CD8-positive, alpha-beta memory T cell (primary cell): ENCODE measurements around the gene TDRD12. TPM values are rescaled to one million over a fixed set of nuclear protein-coding genes. Genes with fewer than 3 reads are reported as not detected.
"Not testable (repeated sequence)": the region's sequence is repeated elsewhere in the genome, so short reads cannot be mapped to it uniquely, and the experiment has no call there.

Source experiments
- CTCF ChIA-PET: fragments of 350-600 bp; sonication (Branson Sonifier 250); formaldehyde crosslinking; loops from one replicate; lab custom pipeline; 2021; ENCODE audit warnings: antibody characterized with exemption; lab: Charles Lee
- POLR2A ChIA-PET: fragments of 350-600 bp; sonication (Branson Sonifier 250); formaldehyde crosslinking; loops from one replicate; lab custom pipeline; 2021; ENCODE audit warnings: antibody characterized with exemption; lab: Charles Lee
- DNase-seq, 5 donors: peaks; one replicate each; pipeline versions ENCODE4 v3.0.0 to v3.0.0-alpha.2; 2020 to 2022; ENCODE audit warnings: mixed read lengths in 1 of 5
- H3K27ac ChIP-seq: one replicate; pipeline ENCODE4 v1.7.0; 2013; ENCODE audit warnings: low read depth, mild to moderate bottlenecking, low read length, moderate library complexity
- H3K27me3 ChIP-seq: 2 replicates; pipeline ENCODE4 v1.7.0; 2013; ENCODE audit warnings: low read length, mild to moderate bottlenecking; ENCODE audit not compliant: insufficient read depth, poor library complexity, severe bottlenecking
- H3K36me3 ChIP-seq: 2 replicates; pipeline ENCODE4 v1.7.0; 2013; ENCODE audit warnings: mild to moderate bottlenecking, low read length, moderate library complexity; ENCODE audit not compliant: insufficient read depth
- H3K4me1 ChIP-seq: 2 replicates; pipeline ENCODE4 v1.7.0; 2013; ENCODE audit warnings: mild to moderate bottlenecking, low read length, moderate library complexity; ENCODE audit not compliant: insufficient read depth
- H3K4me3 ChIP-seq: 2 replicates; pipeline ENCODE4 v1.7.0; 2013; ENCODE audit warnings: mild to moderate bottlenecking, low read length
- H3K9me3 ChIP-seq: 2 replicates; pipeline ENCODE4 v1.7.0; 2013; ENCODE audit warnings: mild to moderate bottlenecking, low read length
- H3K27ac Mint-ChIP-seq, 8 donors: one replicate each; pipeline ENCODE4 v1.8.0; 2020 to 2021; ENCODE audit warnings: mixed read lengths in 8 of 8, mild to moderate bottlenecking in 6 of 8, inconsistent platforms in 3 of 8, moderate library complexity in 3 of 8
- H3K27me3 Mint-ChIP-seq, 2 donors: one replicate each; pipeline ENCODE4 v1.8.0; 2020 to 2021; ENCODE audit warnings: mixed read lengths in 2 of 2, mild to moderate bottlenecking in 1 of 2, moderate library complexity in 1 of 2
- H3K36me3 Mint-ChIP-seq, 3 donors: one replicate each; pipeline ENCODE4 v1.8.0; 2020 to 2021; ENCODE audit warnings: mixed read lengths in 3 of 3, inconsistent platforms in 1 of 3, mild to moderate bottlenecking in 1 of 3
- H3K4me1 Mint-ChIP-seq, 3 donors: one replicate each; pipeline ENCODE4 v1.8.0; 2020 to 2021; ENCODE audit warnings: mixed read lengths in 3 of 3, inconsistent platforms in 1 of 3, mild to moderate bottlenecking in 1 of 3
- H3K4me3 Mint-ChIP-seq, 7 donors: one replicate each; pipeline ENCODE4 v1.8.0; 2020 to 2021; ENCODE audit warnings: mixed read lengths in 7 of 7, mild to moderate bottlenecking in 6 of 7, moderate library complexity in 4 of 7, inconsistent platforms in 2 of 7
- H3K9me3 Mint-ChIP-seq, 5 donors: one replicate each; pipeline ENCODE4 v1.8.0; 2020 to 2022; ENCODE audit warnings: mixed read lengths in 5 of 5, mild to moderate bottlenecking in 3 of 5, moderate library complexity in 2 of 5, inconsistent platforms in 1 of 5
- polyA plus RNA-seq: library from polyadenylated mRNA; unstranded; fragments of 300-500 nt; fragmentation: Illumina TruSeq; gene quantifications from one replicate; pipeline ENCODE4 v1.2.3, GENCODE V29; 2021
- total RNA-seq, 2 experiments: library from RNA; stranded (reverse); gene quantifications; one replicate each; pipeline ENCODE4 v1.2.3, GENCODE V29; 2021

The TDRD12 gene
- total and polyA plus RNA-seq, 3 experiments from 2014 or later, result 0.15 to 0.21 (median 0.20) TPM

DNA sequence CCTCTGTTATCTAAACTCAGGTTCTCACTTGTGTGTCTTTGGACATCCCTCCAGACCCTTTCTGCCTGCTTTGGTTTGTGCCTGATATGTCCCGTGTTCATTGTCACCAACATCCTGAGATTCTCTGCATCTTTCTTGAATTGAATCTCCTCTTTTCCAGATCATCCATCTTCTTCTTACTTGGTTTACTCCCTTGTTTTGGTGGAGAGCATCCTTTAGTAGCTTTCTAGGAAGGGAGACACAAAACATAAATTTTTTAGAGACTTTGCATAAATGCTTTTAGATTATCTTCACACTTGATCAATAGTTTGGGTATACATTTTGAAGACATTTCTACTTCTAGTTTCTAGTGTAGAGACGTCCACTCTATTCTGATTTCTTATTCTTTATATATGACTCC is 61.7 kb downstream of the TDRD12 start:
- peaks cover 7 to 23% (median 11%) of the 10 kb centered on the region in 5 donors for H3K9me3 Mint-ChIP-seq
- ChIA-PET CTCF (no interaction called here), POLR2A (no interaction called here)
- no peaks in the 10 kb centered on the region for H3K36me3 ChIP-seq
- H3K4me3 ChIP-seq, result no peak overlapping the region
- H3K36me3 Mint-ChIP-seq, result peaks cover 0 to 15% (median 1%) of the 10 kb centered on the region in 3 donors
- no peak overlapping the region for H3K27ac ChIP-seq
- peaks cover 5 to 7% of the 10 kb centered on the region in 2 donors for H3K27me3 Mint-ChIP-seq
- no peaks in the 10 kb centered on the region for H3K27me3 ChIP-seq
- H3K4me1 ChIP-seq, result no peaks in the 10 kb centered on the region
- H3K9me3 ChIP-seq, result no peaks in the 10 kb centered on the region
- DNase-seq, result no peak
- no peak overlapping the region for H3K27ac Mint-ChIP-seq
- H3K4me3 Mint-ChIP-seq, result no peak overlapping the region
- H3K4me1 Mint-ChIP-seq, result no peaks in the 10 kb centered on the region

DNA sequence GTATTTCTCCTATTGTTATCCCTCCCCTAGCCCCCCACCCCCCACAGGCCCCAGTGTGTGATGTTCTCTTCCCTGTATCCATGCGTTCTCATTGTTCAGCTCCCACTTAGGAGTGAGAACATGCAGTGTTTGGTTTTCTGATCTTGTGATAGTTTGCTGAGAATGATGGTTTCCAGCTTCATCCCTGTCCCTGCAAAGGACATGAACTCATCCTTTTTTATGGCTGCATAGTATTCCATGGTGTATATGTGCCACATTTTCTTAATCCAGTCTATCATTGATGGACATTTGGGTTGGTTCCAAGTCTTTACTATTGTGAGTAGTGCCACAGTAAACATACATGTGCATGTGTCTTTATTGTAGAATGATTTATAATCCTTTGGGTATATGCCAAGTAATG is 62.5 kb downstream of the TDRD12 start:
- H3K27ac ChIP-seq, H3K4me3 ChIP-seq, H3K36me3 ChIP-seq, H3K27me3 ChIP-seq, POLR2A ChIA-PET, H3K4me1 ChIP-seq, H3K4me1 Mint-ChIP-seq, CTCF ChIA-PET, H3K4me3 Mint-ChIP-seq, H3K27ac Mint-ChIP-seq, H3K9me3 ChIP-seq, DNase-seq, H3K27me3 Mint-ChIP-seq: not testable (repeated sequence)
- Mint-ChIP-seq H3K36me3 (peaks cover 0 to 23% (median 1%) of the 10 kb centered on the region in 3 donors), H3K9me3 (peaks cover 7 to 23% (median 11%) of the 10 kb centered on the region in 5 donors)

DNA sequence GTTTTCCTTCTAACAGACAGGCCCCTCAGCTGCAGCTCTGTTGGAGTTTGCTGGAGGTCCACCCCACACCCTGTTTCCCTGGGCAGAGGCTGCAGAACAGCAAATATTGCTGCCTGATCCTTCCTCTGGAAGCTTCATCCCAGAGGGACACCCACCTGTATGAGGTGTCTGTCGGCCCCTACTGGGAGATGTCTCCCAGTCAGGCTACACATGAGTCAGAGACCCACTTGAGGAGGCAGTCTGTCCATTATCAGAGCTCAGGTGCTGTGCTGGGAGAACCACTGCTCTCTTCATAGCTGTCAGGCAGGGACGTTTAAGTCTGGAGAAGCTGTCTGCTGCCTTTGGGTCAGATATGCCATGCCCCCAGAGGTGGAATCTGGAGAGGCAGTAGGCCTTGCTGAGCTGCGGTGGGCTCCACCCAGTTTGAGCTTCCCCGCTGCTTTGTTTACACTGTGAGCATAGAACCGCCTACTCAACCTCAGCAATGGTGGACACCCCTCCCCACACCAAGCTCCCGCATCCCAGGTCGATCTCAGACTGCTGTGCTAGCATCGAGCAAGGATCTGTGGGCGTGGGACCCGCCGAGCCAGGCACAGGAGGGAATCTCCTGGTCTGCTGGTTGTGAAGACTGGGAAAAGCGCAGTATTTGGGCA is 67.7 kb downstream of the TDRD12 start:
- H3K36me3 Mint-ChIP-seq, result peaks cover 0 to 17% (median 1%) of the 10 kb centered on the region in 3 donors
- H3K27ac ChIP-seq, H3K27me3 ChIP-seq, DNase-seq, H3K4me1 ChIP-seq, H3K9me3 ChIP-seq, H3K4me3 Mint-ChIP-seq, H3K27ac Mint-ChIP-seq, POLR2A ChIA-PET, H3K4me3 ChIP-seq, H3K36me3 ChIP-seq, H3K27me3 Mint-ChIP-seq: not testable (repeated sequence)
- CTCF ChIA-PET, result interaction anchor here (1.0 kb wide), 1 partner anchor 163 kb away, joined by 3 read pairs; no protein-coding TSS in a partner anchor
- peaks cover 0 to 11% (median 3%) of the 10 kb centered on the region in 5 donors for H3K9me3 Mint-ChIP-seq
- H3K4me1 Mint-ChIP-seq, result peaks cover 7 to 16% (median 12%) of the 10 kb centered on the region in 3 donors

DNA sequence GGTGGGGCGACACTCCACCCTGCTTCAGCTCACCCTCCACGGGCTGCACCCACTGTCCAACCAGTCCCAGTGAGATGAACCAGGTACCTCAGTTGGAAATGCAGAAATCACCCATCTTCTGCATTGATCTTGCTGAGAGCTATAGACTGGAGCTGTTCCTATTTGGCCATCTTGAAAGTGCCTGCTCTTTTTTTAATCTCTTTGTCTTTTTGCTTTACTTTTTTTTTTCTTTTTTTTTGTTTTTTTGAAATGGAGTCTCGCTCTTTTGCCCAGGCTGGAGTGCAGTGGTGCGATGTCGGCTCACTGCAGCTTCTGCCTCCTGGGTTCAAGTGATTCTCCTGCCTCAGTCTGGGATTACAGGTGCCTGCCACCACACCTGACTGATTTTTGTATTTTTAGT is 68.3 kb downstream of the TDRD12 start:
- H3K36me3 ChIP-seq, H3K27me3 Mint-ChIP-seq, H3K27me3 ChIP-seq, POLR2A ChIA-PET, H3K4me3 ChIP-seq, H3K27ac Mint-ChIP-seq, H3K4me1 ChIP-seq, H3K27ac ChIP-seq, H3K9me3 ChIP-seq, H3K4me3 Mint-ChIP-seq, DNase-seq, CTCF ChIA-PET, H3K9me3 Mint-ChIP-seq: not testable (repeated sequence)
- Mint-ChIP-seq H3K36me3 (peaks cover 0 to 17% (median 0%) of the 10 kb centered on the region in 3 donors), H3K4me1 (peaks cover 10 to 22% (median 15%) of the 10 kb centered on the region in 3 donors)

DNA sequence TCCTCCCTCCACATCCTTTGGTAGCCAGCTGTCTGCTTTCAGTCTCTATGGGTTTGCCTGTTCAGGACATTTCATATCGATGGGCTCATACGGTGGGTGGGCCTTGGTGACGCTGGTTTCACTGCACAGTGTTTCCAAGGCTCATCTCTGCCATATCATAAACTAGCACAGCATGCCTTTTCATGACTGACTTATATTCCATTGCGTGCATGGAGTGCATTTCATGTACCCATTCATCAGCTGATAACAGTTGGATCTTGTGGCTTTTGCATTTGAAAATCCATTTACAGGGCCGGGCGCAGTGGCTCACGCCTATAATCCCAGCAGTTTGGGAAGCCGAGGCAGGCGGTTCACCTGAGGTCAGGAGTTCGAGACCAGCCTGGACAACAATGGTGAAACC is 69.9 kb downstream of the TDRD12 start:
- peaks cover 0 to 10% (median 0%) of the 10 kb centered on the region in 3 donors for H3K36me3 Mint-ChIP-seq
- H3K36me3 ChIP-seq, result no peaks in the 10 kb centered on the region
- POLR2A ChIA-PET, result no interaction called here
- no peaks in the 10 kb centered on the region for H3K27me3 ChIP-seq
- no peaks in the 10 kb centered on the region for H3K27me3 Mint-ChIP-seq
- H3K4me3 Mint-ChIP-seq, result no peak overlapping the region
- no peak for DNase-seq
- no peak overlapping the region for H3K27ac ChIP-seq
- CTCF ChIA-PET, result interaction anchor here (0.6 kb wide), 1 partner anchor 61 kb away, joined by 3 read pairs; no protein-coding TSS in a partner anchor
- H3K9me3 ChIP-seq, result no peaks in the 10 kb centered on the region
- H3K4me1 Mint-ChIP-seq, result peaks cover 19 to 34% (median 26%) of the 10 kb centered on the region in 3 donors
- H3K4me1 ChIP-seq, result peaks cover 14% of the 10 kb centered on the region
- H3K4me3 ChIP-seq, result no peak overlapping the region
- peaks cover 0 to 3% (median 0%) of the 10 kb centered on the region in 5 donors for H3K9me3 Mint-ChIP-seq
- H3K27ac Mint-ChIP-seq, result no peak overlapping the region

DNA sequence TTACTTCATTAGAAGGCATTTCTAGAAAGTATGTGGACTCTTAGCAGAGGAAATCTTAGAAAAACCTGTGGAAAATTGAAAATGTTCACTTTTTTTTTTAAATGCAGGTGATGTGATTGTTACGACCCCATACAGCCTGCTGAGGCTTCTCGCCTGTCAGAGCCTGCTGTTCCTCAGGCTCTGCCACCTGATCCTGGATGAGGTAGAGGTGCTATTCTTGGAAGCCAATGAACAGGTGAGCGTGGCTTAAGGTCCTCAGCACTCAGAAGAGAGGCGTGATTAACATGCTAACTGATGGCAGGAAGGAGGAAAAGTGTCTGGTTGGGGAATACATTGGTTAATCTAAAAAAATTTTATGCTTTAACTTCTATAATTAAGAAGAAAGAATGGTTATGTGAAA is 78.6 kb downstream of the TDRD12 start:
- Histone ChIP-seq H3K4me1 (peaks cover 25% of the 10 kb centered on the region), H3K27ac (no peak overlapping the region), H3K4me3 (no peak overlapping the region), H3K9me3 (no peaks in the 10 kb centered on the region), H3K27me3 (no peaks in the 10 kb centered on the region), H3K36me3 (no peaks in the 10 kb centered on the region)
- no peaks in the 10 kb centered on the region for H3K9me3 Mint-ChIP-seq
- H3K27ac Mint-ChIP-seq, result no peak overlapping the region
- DNase-seq, result no peak
- H3K27me3 Mint-ChIP-seq, result no peaks in the 10 kb centered on the region
- no peak overlapping the region for H3K4me3 Mint-ChIP-seq
- POLR2A ChIA-PET, result no interaction called here
- peaks cover 38 to 63% (median 50%) of the 10 kb centered on the region in 3 donors for H3K4me1 Mint-ChIP-seq
- CTCF ChIA-PET, result no interaction called here
- H3K36me3 Mint-ChIP-seq, result no peaks in the 10 kb centered on the region

DNA sequence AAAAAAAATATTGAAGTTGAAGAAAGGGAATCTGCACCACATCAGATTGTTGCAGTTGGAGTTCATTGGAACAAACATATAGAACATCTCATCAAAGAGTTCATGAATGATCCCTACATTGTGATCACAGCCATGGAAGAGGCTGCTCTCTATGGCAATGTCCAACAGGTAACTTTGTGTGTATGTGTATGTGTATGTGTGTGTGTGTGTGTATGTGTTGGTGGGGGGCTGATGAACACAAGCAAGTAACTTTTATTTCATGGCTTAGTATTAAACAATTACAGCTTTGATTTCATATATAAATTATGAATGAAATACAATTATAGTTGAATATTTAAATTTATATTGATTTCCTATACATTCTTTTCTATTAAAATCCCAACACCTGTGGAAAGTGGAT is 80.6 kb downstream of the TDRD12 start:
- no peaks in the 10 kb centered on the region for H3K27me3 ChIP-seq
- no peak overlapping the region for H3K4me3 ChIP-seq
- no peak overlapping the region for H3K27ac ChIP-seq
- ChIA-PET CTCF (no interaction called here), POLR2A (no interaction called here)
- no peaks in the 10 kb centered on the region for H3K36me3 ChIP-seq
- H3K4me3 Mint-ChIP-seq, result no peak overlapping the region
- no peaks in the 10 kb centered on the region for H3K36me3 Mint-ChIP-seq
- H3K9me3 ChIP-seq, result no peaks in the 10 kb centered on the region
- no peaks in the 10 kb centered on the region for H3K27me3 Mint-ChIP-seq
- H3K9me3 Mint-ChIP-seq, result no peaks in the 10 kb centered on the region
- peaks cover 23 to 46% (median 33%) of the 10 kb centered on the region in 3 donors for H3K4me1 Mint-ChIP-seq
- no peak overlapping the region for H3K27ac Mint-ChIP-seq
- DNase-seq, result no peak
- peaks cover 12% of the 10 kb centered on the region for H3K4me1 ChIP-seq

DNA sequence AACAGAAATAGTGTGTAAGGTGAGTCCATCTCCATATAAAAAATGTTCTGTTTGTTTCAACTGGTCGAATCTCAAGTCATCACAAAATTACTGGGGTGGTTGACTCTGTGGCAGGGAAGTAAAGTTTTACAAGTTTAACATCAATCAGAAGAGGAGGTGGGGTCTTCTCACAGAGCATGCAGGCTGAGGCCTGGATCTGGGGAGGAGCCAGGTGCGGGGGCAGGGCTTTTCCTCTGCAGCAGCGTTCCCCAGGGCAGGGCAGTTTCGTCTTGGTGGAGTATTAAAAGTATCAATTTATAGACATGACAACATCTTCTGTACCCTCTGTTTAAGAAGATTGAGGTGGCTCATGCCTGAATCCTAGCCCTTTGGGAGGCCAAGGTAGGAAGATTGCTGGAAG is 81.2 kb downstream of the TDRD12 start:
- Histone ChIP-seq H3K4me3 (no peak overlapping the region), H3K9me3 (no peaks in the 10 kb centered on the region), H3K36me3 (no peaks in the 10 kb centered on the region), H3K27me3 (no peaks in the 10 kb centered on the region), H3K4me1 (peaks cover 6% of the 10 kb centered on the region), H3K27ac (no peak overlapping the region)
- Mint-ChIP-seq H3K36me3 (no peaks in the 10 kb centered on the region), H3K4me3 (no peak overlapping the region), H3K4me1 (peaks cover 18 to 41% (median 28%) of the 10 kb centered on the region in 3 donors), H3K9me3 (no peaks in the 10 kb centered on the region), H3K27ac (peak overlapping the region in 2 of 8 donors; percentile 25 to 45), H3K27me3 (no peaks in the 10 kb centered on the region)
- POLR2A ChIA-PET, result no interaction called here
- DNase-seq, result no peak
- CTCF ChIA-PET, result no interaction called here
